GM21717 (cell line): Measurements from ENCODE around the gene DENND6B.
A peak's percentile ranks its signal among the peaks of the same experiment; 100 is the strongest.

Experiments
- ATAC-seq: cut with Tn5 transposase; IDR thresholded peaks from one replicate; pipeline ENCODE4 v1.9.1; 2021; ENCODE audit warnings: mild to moderate bottlenecking, moderate library complexity; ENCODE audit not compliant: unreplicated experiment

The DENND6B gene

DNA sequence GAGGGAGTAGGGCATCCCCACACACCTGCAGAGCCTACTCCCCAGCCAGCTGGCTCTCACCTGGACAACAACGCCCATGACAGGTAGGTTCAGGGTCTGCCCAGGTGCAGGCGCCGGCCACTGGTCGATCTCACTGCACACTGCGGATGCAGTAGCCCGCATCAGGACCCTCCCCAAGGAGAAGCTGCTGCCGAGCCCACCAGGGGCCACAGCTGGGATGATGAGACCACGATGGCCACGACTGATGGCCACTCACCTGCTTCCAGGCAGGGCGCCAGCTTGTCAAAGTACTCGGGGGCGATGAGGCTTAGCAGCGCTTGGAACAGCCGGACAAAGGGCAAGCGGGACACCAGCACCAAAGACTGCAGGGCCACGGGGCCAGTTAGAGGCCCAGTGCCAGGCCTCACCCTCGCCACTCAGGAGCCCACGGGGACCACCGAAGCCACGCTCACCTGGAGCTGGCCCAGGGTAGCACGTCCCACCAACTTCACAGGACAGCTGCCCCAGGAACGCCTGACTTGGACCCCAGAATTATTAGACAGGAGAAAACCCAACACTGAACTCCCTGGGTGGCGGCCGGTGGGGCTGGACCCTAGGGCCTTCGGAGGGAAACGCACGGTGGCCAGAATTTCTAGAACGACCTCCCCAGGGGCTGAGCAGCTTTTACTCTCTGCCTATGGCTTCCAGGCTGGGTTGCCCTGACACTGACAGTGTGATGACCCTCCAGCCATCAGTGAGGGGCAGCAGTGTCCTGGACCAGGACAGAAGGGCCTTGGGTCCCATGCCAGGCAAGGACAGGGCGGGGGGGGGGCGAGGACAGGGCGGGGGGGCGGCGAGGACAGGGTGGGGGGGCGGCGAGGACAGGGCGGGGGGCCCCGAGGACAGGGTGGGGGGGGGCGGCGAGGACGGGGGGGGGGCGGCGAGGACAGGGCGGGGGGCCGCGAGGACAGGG, 10.4 kb downstream of the DENND6B start:
- ATAC-seq: no peak

DNA sequence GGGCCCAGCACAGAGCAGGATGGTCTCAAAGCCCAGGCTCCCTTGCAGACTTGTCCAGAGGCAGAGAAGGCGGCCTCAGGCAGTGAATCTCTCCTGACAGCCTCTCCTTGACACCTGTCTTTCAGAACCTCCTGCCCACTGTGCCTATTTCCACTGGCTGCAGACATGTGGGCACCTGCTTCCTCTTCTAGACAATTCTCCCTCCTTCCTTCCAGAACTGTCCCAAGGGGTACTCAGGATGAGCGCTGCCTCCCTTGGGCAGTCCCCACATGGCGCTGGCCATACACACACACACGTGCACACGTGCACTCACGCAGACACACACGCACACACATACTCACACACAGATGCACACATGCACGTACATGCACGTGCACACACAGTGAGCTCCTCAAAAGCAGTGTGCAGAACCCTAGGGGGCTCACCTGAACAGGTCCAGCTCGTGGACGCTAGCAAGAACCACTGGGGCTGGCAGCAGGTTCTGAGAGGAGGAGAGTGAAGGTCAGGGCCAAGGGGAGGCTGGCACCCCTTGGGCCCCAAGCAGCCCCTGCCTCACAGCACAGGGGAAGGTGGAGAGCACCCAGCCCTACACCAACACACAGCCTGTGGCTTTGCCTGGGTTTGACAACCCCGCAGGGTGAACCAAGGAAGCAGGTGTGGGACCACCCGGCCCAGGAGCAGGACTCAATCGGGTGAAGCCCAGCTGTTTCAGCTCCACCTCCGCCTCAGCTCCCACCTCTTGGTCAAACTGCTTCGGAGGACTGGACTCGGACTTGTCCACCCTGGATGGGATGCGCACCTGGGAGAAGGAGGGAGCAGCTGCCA, 11.3 kb downstream of the DENND6B start:
- no peak for ATAC-seq

GRCh38 chr22:50314455-50315288, 12.1 kb downstream of the DENND6B start:
- peak; percentile 69 for ATAC-seq

DNA sequence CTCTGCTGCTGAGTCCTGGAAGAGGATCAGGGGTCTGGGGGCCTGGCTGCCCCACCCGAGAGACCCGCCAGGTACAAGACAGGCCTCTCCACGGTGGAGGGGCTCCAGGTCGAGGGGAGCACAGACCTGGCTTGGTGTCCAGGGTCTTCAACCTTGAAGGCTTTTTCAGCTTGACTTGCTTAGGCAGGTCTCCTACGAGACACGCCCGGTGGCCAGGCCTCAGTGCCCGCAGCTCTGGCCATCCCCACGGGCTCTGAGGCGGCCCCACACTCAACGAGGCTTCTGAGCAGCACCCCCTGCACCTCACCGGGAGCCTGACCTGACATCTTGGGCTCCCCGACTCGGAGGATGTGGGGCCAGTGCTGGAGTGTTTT, 12.7 kb downstream of the DENND6B start:
- no peak for ATAC-seq

DNA sequence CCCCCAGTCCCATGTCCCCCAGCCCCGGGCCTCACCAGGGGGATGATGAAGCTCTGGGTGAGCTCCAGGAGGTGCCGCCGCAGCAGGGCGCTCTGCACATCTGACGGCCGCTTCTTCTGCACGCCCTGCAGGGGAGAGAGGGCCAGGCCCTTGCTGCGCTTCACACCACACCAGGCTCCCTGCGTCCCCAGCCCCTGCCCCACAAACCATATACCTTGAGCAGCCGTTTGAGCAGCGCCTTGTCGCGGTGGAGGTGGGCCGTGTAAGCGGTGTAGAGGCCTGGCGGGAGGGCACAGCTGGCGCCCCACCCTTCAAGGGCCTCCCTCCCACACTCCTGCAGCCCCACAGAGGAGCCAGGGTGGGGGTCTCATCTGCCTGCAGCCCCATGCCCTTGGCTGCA, 13.2 kb downstream of the DENND6B start:
- no peak for ATAC-seq

DNA sequence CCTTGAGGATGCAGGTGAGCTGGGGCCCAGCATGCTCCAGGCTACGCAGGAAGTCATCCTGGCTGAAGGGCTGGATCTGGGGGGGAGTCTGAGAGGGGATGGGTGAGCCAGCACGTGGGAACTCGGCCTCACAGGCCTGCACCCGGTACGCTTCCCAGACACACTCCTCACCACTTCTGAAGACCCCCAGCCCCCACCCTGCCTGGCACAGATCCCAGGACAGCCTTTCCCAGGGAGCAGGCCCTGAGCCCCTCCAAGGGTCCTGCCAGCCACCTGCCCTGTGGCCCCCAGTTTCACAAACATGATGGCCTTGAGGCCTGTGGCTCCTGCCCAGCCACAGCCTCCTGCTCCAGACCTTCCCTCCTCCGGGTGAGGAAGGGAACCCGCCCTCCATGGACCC, 13.8 kb downstream of the DENND6B start:
- ATAC-seq: no peak

DNA sequence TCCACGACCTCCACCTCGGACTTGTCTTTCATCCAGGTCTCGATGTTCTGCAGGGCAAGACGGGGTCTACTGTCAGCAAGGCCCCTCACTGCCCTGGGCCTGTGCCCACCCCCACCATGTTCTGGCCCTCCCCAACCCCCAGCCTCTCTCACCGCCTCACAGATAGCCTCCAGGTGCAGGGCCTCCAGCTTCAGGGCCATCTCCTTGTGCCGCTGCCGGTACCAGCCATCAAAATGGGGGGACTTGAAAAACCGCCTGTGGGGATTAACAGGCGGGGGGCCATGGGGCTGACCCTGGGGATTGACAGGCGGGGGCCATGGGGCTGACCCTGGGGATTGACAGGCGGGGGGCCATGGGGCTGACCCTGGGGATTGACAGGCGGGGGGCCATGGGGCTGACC, 14.4 kb downstream of the DENND6B start:
- ATAC-seq: no peak

GRCh38 chr22:50311606-50312351, 15.0 kb downstream of the DENND6B start:
- ATAC-seq: no peak

- ATAC-seq: no peak
These were observed 15.8 kb downstream of the DENND6B start for GRCh38 chr22:50310949-50311444.

DNA sequence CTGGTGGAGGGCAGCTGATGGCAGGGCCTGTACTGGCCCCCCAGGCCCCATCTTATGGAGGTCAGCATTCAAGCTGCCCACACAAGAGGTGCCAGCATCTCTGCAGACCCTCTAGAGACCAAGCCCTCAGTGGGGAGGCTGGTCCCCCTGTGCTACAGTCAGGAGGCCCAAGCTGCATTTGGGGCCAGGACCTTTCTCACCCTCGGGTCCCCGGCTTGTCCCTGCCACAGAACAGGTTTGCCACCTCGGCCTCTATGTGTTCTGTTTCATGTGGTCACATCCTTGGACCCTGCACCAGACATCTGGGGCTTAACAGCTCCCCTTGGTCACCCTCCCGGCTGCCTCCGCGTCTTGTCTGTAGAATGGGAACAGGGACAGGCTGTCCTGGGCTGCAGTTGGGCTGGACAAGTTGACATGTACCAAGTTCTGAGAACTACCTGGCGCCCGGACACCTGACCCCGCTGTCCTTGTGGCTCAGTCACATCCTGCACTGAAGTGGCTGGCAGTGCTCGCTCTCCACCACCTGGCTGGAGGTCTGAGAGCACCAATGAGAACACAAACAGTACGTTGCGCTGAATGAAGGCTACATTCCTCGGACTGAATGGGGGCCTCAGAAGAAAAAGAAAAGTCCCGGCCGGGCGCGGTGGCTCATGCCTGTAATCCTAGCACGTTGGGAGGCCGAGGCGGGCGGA, 16.6 kb downstream of the DENND6B start:
- ATAC-seq: no peak

- ATAC-seq: no peak
These were observed 17.2 kb downstream of the DENND6B start for GRCh38 chr22:50309601-50309991.

GRCh38 chr22:50308986-50309600, 17.7 kb downstream of the DENND6B start:
- ATAC-seq: no peak

- no peak for ATAC-seq
These were observed 18.2 kb downstream of the DENND6B start for GRCh38 chr22:50308597-50308935.

DNA sequence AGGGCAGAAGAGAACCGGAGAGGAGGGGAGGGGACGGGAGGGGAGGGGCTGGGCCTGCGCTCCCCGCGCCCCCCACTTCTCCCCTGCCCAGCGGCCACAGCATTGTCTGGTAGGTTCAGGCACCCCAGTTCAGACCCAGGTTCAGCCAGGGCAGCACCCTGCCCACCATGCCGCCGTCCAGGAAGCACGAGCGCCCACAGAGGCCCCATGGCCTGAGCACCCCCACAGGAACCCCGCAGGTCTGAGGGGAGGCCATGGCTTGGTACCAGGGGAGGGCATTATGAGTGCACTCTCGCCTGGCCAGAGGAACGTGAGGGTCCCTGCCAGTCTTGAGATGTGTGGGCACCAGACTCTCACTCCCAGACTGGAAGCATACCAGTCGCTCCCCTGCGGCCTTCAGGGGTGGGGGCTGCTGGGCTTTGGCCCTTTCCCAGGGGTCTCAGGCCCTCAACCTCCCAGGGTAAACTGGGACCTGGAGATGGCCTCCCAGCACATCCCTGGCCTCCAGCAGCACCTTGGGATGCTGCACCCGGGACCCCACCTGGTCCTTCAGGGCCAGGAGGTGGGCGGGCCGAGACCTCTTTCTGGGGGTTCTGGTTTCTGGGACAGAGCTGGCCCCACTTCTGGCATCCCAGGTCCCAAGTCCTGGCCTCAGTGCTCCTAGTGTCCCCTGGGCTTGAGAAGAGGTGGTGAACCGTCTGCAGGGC, 18.8 kb downstream of the DENND6B start:
- ATAC-seq: no peak

GRCh38 chr22:50306753-50307749, 19.8 kb downstream of the DENND6B start, which contains the start of gene PLXNB2:
Gene PLXNB2 (minus strand): TSS chr22:50307646. CDS start chr22:50290584, 17,062 bp downstream.
- no peak for ATAC-seq

GRCh38 chr22:50305923-50306566, 20.8 kb downstream of the DENND6B start:
- no peak for ATAC-seq
